ENCODE results near the gene CDC27. TPM values are rescaled to one million over a fixed set of nuclear protein-coding genes. Genes with fewer than 3 reads are reported as not detected.
"Not testable (repeated sequence)": the region's sequence is repeated elsewhere in the genome, so short reads cannot be mapped to it uniquely, and the experiment has no call there.

CDC27 gene
- total RNA-seq, 3 donors from 2014 or later = 63.2 to 73.7 (median 65.0) TPM

GRCh38 chr17:47189732-47190237 lies 690 bp upstream of the CDC27 start:
- Histone ChIP-seq H3K27me3 (no peaks in the 10 kb centered on the region), H3K4me3 (peak overlapping the region; percentile 65 to 89 (median 80)), H3K9me3 (no peaks in the 10 kb centered on the region), H3K27ac (peak overlapping the region; percentile 54 to 98), H3K36me3 (no peaks in the 10 kb centered on the region), H3K4me1 (no peaks in the 10 kb centered on the region)
- TF ChIP-seq POLR2AphosphoS5 (IDR thresholded peaks at IDR 0.05) (no peak), POLR2A (IDR thresholded peaks at IDR 0.05) (no peak)
- TF ChIP-seq, protein P1, sequence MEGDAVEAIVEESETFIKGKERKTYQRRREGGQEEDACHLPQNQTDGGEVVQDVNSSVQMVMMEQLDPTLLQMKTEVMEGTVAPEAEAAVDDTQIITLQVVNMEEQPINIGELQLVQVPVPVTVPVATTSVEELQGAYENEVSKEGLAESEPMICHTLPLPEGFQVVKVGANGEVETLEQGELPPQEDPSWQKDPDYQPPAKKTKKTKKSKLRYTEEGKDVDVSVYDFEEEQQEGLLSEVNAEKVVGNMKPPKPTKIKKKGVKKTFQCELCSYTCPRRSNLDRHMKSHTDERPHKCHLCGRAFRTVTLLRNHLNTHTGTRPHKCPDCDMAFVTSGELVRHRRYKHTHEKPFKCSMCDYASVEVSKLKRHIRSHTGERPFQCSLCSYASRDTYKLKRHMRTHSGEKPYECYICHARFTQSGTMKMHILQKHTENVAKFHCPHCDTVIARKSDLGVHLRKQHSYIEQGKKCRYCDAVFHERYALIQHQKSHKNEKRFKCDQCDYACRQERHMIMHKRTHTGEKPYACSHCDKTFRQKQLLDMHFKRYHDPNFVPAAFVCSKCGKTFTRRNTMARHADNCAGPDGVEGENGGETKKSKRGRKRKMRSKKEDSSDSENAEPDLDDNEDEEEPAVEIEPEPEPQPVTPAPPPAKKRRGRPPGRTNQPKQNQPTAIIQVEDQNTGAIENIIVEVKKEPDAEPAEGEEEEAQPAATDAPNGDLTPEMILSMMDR (IDR thresholded peaks at IDR 0.05) = no peak
- DNase-seq (ENCODE audit: low spot score in 2 of 2) = no peak
- intact Hi-C loops (cut with DNase I; ENCODE audit: low total_unique reads) = no loop called here

- Histone ChIP-seq H3K36me3 (no peaks in the 10 kb centered on the region), H3K27me3 (no peaks in the 10 kb centered on the region), H3K4me3 (peak overlapping the region; percentile 65 to 89 (median 80)), H3K4me1 (no peaks in the 10 kb centered on the region), H3K27ac (peak overlapping the region; percentile 98), H3K9me3 (no peaks in the 10 kb centered on the region)
- intact Hi-C loops (cut with DNase I; ENCODE audit: low total_unique reads) = no loop called here
- no peak for DNase-seq (ENCODE audit: low spot score in 2 of 2)
- TF ChIP-seq POLR2AphosphoS5 (IDR thresholded peaks at IDR 0.05) = no peak
- no peak for TF ChIP-seq POLR2A (IDR thresholded peaks at IDR 0.05)
- TF ChIP-seq, protein P1 (IDR thresholded peaks at IDR 0.05) = no peak
These were observed 722 bp downstream of the CDC27 start for GRCh38 chr17:47188271-47188875.

GRCh38 chr17:47184681-47185080 lies 4.4 kb downstream of the CDC27 start:
- intact Hi-C loops (cut with DNase I; ENCODE audit: low total_unique reads) = no loop called here
- no peak for DNase-seq (ENCODE audit: low spot score in 2 of 2)
- Histone ChIP-seq H3K27ac (no peak overlapping the region), H3K4me1 (no peaks in the 10 kb centered on the region), H3K27me3 (no peaks in the 10 kb centered on the region), H3K4me3 (no peak overlapping the region), H3K9me3 (no peaks in the 10 kb centered on the region), H3K36me3 (no peaks in the 10 kb centered on the region)
- no peak for TF ChIP-seq POLR2A (IDR thresholded peaks at IDR 0.05)
- TF ChIP-seq POLR2AphosphoS5 (IDR thresholded peaks at IDR 0.05) = no peak

- DNase-seq (ENCODE audit: low spot score in 2 of 2); intact Hi-C loops (cut with DNase I; ENCODE audit: low total_unique reads); H3K4me3 ChIP-seq; H3K4me1 ChIP-seq; H3K9me3 ChIP-seq; H3K27ac ChIP-seq; H3K36me3 ChIP-seq; H3K27me3 ChIP-seq: not testable (repeated sequence)
These were observed 8.1 kb downstream of the CDC27 start for GRCh38 chr17:47180988-47181387.

DNA sequence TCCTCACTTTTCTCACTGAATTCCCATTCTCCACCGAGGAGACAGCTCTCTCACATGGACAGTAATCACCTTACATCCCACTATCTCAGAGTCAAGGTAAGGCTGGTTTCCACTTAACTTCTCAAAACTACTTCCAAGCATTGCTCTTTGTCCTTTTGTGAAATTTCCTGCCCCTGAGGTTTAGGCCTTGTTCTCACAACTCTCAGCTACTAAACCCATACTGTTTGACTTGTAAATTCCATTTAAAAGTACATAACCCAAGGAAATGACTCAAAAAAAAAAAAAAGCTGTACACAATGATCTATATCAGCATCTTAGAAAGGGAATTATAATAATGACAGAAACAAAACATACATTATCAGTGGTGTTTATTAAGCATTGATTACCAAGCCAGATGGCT lies 8.8 kb downstream of the CDC27 start:
- DNase-seq (ENCODE audit: low spot score in 2 of 2) = no peak
- no peak overlapping the region for H3K27ac ChIP-seq
- intact Hi-C loops (cut with DNase I; ENCODE audit: low total_unique reads) = no loop called here

DNA sequence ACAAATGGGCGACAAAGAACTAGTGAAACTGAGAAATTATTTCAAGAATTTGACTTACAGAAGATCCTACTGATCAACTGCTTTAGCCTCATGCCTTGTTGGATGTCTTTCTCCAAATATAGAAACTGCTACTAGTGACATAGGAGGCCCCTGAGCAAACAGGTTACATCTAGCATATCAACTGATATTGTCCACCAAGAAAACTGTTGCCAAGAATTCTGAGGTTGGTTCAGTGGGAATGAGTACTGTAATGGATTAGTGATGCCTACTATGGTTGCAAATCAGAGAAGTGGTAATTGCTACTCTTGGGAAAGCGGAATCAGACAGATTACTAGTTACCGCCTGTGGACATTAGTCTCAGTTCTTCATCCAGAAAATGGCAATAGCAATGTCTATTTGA lies 10.0 kb downstream of the CDC27 start:
- no peak overlapping the region for H3K4me3 ChIP-seq
- H3K36me3 ChIP-seq = no peaks in the 10 kb centered on the region
- no peak for DNase-seq (ENCODE audit: low spot score in 2 of 2)
- no peaks in the 10 kb centered on the region for H3K9me3 ChIP-seq
- no peaks in the 10 kb centered on the region for H3K4me1 ChIP-seq
- TF ChIP-seq, protein P1 (IDR thresholded peaks at IDR 0.05) = no peak
- TF ChIP-seq POLR2A (IDR thresholded peaks at IDR 0.05) (no peak), POLR2AphosphoS5 (IDR thresholded peaks at IDR 0.05) (no peak)
- intact Hi-C loops (cut with DNase I; ENCODE audit: low total_unique reads) = no loop called here
- H3K27me3 ChIP-seq = no peaks in the 10 kb centered on the region
- H3K27ac ChIP-seq = no peak overlapping the region

More for the DNA sequence above, 8.8 kb downstream of the CDC27 start:
- Histone ChIP-seq H3K27me3 (no peaks in the 10 kb centered on the region), H3K36me3 (no peaks in the 10 kb centered on the region), H3K4me3 (no peak overlapping the region), H3K9me3 (no peaks in the 10 kb centered on the region), H3K4me1 (no peaks in the 10 kb centered on the region)
- TF ChIP-seq POLR2AphosphoS5 (IDR thresholded peaks at IDR 0.05) (no peak), POLR2A (IDR thresholded peaks at IDR 0.05) (no peak)
- TF ChIP-seq, protein P1 (IDR thresholded peaks at IDR 0.05) = no peak

Data from breast epithelium (tissue), 4 donors.